ENCODE measurements around the gene PLIN5. TPM values are rescaled to one million over a fixed set of nuclear protein-coding genes. Genes with fewer than 3 reads are reported as not detected.

Gene PLIN5
- total RNA-seq, result under 0.01 and 0.09 TPM in 2 replicates

GRCh38 chr19:4534836-4535658 lies at the start of gene PLIN5:
TSS of gene PLIN5 (minus strand) at chr19:4535224. CDS start at chr19:4534074, 1,150 bp downstream.

GRCh38 chr19:4559569-4559968 lies 24.5 kb upstream of the PLIN5 start, which contains the start of gene SEMA6B:
TSS of gene SEMA6B (minus strand) at chr19:4559684. CDS start at chr19:4558457, 1,227 bp downstream.

DNA sequence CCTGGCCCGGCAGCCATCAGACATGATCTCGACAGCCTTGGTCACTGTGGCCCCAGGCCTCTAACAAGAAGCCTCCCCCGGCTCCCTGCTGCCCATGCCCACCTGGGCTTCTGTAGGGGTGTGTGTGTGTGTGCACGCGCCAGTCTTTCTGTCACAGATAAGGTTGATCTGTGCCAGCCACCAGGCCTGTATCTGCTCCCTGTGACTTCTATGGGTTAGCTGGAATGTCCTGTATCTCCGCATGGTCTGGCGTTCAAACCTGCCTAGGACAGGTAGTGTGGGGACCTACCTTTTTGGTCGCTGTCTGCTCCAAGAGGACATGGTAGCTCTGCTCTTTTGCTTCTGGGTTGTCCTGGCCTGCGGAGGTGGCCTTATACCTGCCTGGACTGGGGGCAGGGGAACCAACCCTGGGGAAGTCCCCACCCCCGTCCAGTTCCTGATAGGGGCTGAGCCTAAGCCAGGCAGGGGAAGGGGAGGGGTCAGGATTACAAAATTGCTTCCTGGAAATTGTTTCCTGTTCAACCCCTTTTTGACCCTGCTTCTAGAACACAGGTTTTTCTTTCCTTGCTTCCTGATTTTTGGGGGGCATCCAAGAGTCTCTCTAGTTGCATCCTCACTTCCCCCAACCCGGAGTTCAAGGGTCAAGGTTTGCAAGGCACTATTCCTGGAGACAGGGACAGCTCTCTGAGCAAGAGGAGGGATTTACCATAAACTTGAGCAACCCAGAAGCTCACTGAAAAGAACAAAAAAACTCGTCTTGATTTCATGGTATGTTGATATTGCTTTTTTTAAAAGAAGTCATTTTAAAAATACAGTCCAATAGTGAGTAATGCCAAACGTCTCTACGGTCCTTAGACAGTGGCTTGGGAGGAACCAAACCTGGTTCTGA lies 4.9 kb upstream of the PLIN5 start, which contains the start of gene LRG1:
TSS of gene LRG1 (minus strand) at position 344 of the 889 bp plus-strand sequence. CDS start at position 321, 23 bp downstream.

DNA sequence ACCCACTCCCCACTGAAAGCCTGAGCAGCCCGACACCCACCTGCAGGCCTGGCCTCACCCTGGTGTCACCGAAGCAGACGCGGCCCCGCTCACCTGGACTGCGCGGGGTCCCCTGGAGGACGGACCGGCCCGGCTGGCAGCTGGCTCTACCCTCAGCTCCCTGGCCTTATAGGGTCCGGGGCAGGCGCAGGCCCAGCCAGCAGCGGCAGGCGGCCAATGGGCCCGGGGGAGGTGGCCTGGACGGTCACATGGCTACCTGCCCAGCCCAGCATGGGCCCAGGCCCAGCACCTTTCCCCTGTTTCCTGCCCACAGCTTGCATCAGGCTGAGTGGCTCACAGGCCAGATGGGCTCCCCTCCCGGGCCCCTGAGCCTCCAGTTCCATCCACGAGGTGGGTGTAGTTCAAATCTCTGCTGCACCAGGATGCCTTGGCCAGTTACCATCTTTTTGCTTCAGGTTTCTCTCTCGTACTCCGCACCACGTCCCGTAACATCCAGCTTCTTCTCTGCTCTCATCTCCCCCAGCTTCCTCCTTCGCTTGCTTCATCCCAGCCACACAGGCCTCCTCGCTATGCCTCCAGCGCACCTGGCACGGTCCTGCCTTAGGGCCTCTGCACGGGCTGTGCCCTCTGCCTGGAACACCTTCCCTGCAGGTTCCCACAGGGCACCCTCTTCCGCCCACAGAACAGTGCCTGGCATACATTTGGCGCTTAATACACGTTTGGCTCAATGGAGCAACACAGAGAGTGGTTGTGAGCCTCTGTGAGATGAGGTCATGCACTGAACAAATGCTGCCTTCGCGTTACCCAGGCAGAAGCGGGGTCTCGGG lies 16.5 kb downstream of the PLIN5 start, which contains the start of gene PLIN4:
TSS of gene PLIN4 (minus strand) at position 142 of the 827 bp plus-strand sequence. CDS start 214 bp downstream, outside the sequence.

Other genes starting within 250 kb of the PLIN5 start
- not detected in 2 replicates for gene TMIGD2, start 232.8 kb downstream of the PLIN5 start, total RNA-seq
- 20.6 and 28.9 TPM in 2 replicates for gene FSD1, start 230.6 kb downstream of the PLIN5 start, total RNA-seq
- gene STAP2, start 196.4 kb downstream of the PLIN5 start, total RNA-seq, result 7.9 and 17.1 TPM in 2 replicates
- 7.7 and 9.6 TPM in 2 replicates for gene MPND, start 191.7 kb downstream of the PLIN5 start, total RNA-seq
- 41.4 and 42.6 TPM in 2 replicates for gene SH3GL1, start 134.7 kb downstream of the PLIN5 start, total RNA-seq
- gene CHAF1A, start 132.6 kb downstream of the PLIN5 start, total RNA-seq, result 8.6 and 13.9 TPM in 2 replicates
- 81.5 and 101 TPM in 2 replicates for gene UBXN6, start 77.4 kb downstream of the PLIN5 start, total RNA-seq
- gene HDGFL2, start 62.9 kb downstream of the PLIN5 start, total RNA-seq, result 67.5 and 70.9 TPM in 2 replicates
- under 0.01 TPM in 2 replicates for gene PLIN4, start 16.7 kb downstream of the PLIN5 start, total RNA-seq
- 0.28 and 0.36 TPM in 2 replicates for gene LRG1, start 4.8 kb upstream of the PLIN5 start, total RNA-seq
- 115 and 121 TPM in 2 replicates for gene SEMA6B, start 24.5 kb upstream of the PLIN5 start, total RNA-seq
- 27.3 and 33.1 TPM in 2 replicates for gene TNFAIP8L1, start 104.3 kb upstream of the PLIN5 start, total RNA-seq
- 204 and 226 TPM in 2 replicates for gene MYDGF, start 135.1 kb upstream of the PLIN5 start, total RNA-seq
- gene DPP9, start 188.6 kb upstream of the PLIN5 start, total RNA-seq, result 19.2 and 33.8 TPM in 2 replicates

All from endothelial cell of coronary artery (primary cell).